GM18909 (cell line): ENCODE data around the gene NPR1.
"Not testable (repeated sequence)": the region's sequence is repeated elsewhere in the genome, so short reads cannot be mapped to it uniquely, and the experiment has no call there.

Experiments
- ATAC-seq: cut with Tn5 transposase; IDR thresholded peaks from one replicate; pipeline ENCODE4 v1.9.1; 2021; ENCODE audit warnings: mild to moderate bottlenecking; ENCODE audit not compliant: unreplicated experiment, poor library complexity

Gene NPR1

DNA sequence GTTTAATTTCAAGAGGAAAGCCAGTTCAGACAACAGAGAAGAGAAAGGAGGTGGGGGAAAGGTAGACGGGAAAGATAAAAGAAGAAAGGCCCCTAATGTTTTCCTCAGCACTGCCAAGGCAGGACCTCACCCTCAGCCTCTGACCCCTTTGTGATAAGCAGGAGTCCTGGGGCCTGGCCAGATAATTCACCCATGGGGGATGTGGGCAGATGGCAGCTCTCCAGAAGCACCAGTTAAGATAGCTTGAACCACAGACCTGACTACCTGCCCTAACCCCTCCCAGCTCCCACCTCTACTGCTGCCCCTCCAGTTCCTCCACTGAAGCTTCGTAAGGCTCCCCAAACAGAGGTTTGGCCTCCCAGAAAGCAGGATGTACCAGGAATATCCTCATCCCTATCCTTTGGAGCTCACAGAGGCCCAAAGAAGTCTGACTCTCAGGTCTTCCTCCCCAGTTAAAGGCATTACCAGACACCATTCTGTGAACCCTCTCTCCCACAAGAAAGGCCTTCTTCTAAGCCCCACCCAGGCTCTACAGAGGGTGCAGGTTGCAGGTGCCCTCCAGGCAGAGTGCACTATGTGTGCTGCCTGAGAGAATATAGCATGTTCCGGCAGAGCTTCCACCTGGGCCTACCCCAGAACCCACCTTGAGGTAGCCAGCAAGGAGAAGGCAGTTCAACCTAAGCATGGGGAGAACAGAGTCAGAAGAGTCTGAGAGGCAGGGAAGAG is 29.2 kb upstream of the NPR1 start:
- no peak for ATAC-seq

DNA sequence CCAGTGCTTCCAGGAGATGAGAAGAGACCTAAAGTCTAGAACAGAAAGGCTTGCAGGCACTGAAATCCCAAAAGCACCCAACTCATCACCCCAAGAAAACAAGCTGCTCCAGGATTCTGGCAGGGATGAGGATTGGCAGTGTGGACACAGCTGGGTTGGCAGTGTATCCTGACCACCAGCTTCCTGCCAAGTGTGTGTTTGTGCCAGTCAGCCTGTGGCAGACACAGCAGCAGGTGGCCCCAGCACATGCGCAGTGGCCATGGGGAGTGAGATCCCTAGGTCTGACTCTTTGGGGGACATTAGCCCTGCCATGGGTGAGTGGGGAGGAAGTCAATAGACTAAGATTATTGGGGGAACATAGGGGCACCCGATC is 28.6 kb upstream of the NPR1 start:
- ATAC-seq = no peak

DNA sequence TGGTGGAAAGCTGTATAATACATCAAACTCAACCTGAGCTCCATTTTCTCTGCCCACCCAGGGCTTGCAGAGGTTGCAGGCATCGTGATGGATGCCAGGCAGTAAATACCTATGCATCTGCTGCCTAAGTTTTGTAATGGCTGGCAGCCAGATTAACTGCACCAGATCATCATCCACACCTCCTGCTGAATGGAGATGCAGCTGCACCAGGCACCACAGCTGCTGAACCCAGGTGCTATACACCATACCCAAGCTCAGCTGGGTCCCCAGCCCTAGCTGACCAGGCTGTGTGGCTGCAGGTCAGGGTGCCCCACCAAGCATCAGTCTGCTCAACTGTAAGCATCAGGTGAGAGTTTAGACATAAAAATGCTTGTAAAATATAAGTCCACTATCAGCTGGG is 26.7 kb upstream of the NPR1 start:
- ATAC-seq = no peak

DNA sequence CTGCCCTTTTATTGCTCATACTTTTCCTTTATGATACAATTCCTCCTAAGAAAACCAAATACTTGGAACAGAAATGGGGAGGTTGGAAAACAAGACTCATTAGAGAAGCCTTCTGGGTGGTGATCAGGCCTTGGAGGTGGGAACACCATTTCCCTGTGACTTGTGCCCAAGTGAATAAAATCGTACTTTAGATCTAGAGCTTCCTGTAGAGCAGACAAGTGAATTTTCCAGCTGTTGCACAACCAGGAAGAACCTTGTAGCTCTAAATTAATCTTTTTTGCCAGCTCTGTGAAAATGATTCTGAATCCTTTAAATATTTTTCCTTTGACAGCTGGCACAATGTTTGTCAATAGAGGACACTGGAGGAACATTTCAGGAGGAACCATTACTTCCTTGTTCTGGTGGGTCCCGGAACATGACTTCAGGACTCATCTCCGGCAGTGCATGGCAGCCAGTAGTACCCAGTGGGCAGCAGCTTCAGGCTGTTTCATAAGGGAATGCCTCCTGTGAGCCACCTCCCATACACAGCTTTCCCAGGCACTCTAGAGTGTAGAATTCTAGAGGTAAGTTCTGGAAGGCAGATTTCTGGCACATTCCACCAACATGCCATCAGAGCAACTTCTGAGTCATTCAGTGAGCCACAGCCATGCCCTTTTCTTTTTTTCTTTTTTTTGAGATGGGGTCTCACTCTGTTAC is 25.5 kb upstream of the NPR1 start:
- ATAC-seq = no peak

DNA sequence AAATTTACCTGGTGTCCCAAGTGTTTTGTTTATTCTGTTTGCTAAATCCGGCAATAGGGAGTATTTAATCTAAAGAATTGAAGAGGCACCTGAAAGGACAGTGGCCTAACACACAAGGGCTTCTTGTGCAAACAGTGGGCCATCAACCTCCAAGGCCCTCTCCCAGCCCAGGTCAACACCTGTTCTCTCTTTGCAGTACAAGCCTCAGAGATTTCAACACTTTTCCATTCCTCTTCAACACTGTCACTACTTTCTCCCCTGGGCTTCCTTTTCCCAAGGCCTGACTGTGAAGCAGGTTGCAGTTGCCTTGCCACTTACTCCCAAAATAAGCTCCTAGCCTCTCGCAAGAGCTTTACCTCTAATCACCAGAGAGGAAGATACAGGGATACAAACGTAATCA is 23.2 kb upstream of the NPR1 start:
- ATAC-seq = no peak

DNA sequence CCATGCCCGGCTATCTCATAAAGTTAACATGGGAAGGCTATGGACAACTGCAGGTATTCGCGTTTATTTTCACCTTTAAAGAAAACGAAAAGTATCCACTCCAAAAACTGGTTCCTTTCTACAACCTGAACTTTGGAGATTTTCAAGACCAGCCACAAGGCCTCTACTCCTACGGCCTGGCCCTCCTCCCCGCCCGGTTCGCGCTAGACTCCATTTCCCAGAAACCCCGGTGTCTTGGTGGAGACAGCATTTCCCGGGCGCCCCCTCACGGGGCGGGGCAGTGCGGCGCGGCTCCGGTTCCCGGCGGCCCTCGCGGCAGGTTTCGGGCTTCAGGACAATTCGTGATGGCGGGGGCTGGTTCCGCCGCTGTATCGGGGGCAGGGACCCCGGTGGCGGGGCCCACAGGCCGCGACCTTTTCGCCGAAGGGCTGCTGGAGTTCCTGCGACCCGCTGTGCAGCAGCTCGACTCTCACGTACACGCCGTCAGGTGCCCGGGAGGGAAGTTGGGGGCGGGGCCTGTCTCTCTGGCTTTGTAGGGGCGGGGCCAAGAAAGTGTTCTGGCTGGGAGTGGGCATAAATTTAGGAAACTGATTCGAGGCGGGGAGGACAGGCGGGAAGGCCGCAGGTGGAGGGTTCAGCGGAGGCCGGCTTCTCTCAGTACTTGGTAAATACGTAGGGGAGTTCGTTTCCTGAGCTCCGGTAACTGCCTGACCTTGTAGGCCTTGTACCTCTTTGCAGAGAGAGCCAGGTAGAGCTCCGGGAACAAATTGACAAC is 19.9 kb upstream of the NPR1 start, which contains the start of gene SNAPIN:
TSS of gene SNAPIN (plus strand) at position 304 of the 775 bp plus-strand sequence. CDS start at position 345, 41 bp downstream.
- peak; percentile 89 for ATAC-seq

DNA sequence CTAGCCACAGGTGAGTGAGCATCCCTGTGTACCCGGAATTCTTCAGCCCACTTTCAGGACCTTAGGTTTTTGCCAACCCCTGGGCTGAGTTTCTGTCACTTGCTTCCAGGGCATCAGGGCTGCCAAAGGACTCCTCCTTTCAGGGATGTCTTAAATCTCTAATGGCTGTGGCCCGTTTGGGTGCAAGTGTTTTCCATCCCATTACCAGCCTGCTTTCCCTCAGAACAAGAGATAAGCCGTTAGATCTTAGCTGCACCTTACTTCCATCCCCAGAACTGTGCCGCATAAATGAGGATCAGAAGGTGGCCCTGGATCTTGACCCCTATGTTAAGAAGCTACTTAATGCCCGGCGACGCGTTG is 19.3 kb upstream of the NPR1 start:
- no peak for ATAC-seq

DNA sequence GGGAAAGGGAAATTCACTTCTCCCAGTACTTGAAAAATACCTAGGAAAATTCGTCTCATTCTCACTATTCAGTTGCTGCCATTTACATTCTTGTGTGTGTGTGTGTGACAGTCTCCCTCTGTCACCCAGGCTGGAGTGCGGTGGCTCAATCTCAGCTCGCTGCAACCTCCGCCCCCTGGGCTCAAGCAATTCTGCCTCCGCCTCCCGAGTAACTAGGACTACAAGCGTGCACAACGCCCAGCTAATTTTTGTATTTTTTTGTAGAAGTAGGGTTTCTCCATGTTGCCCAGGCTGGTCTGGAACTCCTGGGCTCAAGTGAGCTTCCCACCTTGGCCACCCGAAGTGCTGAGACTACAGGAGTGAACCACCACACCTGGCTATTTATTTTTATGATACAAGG is 18.8 kb upstream of the NPR1 start:
- no peak for ATAC-seq

DNA sequence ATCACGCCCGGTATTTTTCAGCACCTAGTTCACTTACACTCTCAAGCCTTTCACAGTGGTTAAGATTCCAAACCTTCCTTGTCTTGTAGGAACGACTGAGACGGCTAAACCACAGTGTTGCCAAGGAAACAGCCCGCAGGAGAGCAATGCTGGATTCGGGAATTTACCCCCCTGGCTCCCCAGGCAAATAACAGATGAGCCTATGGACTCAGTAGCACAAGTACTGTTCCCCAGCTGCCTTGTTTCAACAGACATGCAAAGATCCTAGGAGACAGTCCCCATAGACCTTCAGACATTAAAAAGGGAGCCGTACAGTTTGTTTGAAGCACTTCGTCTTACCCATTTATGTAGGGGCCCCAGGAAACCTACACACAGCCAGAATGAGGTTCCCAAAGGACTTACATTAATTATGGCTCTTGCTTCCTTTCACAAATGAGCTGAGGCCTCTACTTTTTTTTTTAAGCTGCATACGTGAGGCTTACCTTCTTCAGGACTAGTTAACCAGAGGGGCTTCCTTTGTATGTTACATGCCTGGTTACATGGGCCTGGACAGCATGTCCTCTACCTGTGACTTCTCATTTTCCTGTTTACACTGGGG is 17.3 kb upstream of the NPR1 start:
- ATAC-seq = no peak

DNA sequence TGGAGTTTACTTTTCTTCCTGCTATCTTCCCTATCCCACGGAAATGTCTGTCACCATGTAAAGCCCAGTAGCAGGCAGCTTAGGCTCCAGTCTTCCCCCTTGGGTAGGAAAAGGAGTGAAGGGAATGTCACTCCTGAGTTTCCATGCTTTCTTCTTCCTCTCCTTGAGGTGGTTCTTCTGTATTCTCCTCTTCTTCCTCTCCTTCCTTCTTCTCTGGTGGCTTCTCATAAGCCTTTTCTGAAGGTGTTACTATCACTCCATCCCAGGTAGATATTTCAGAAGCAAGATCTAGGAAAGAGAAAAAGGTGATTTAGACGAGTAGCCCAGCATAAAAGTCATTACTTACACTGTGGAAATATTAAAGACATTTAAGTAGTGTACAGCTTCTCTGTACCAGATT is 16.2 kb upstream of the NPR1 start:
- ATAC-seq = no peak

DNA sequence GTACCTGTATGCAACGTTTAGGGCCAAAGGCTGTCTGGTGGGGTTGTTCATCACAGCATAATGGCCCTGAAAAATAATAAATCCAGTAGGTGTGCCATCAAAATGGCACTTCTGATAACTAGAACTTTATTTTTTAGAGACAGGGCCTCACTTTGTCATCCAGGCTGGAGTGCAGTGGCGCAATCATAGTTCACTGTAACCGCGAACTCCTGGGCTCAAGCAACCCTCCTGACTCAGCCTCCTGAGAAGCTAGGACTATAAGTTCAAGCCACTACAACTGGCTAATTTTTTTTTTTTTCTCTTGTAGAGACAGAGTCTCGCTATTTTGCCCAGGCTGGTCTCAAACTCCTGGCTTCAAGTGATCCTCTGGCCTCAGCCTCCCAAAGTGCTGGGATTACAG is 15.3 kb upstream of the NPR1 start:
- no peak for ATAC-seq

DNA sequence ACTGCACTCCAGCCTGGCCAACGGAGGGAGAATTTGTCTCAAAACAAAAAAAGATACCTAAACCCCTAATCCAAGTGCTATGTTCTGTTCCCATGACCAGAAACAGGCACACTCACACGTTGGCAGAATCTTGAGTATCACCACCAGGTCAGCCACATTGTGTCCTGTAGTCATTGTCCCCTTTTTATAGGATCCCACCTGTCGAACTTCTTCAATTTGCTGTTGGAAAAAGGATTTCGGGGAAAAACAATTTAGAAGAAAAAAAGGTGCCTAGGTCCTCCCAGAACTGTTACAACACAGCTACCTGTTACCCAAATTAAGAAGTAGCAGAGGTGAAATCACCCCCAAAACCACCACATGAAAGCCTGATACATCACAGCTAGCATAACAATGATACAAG is 11.0 kb upstream of the NPR1 start:
- ATAC-seq = no peak

DNA sequence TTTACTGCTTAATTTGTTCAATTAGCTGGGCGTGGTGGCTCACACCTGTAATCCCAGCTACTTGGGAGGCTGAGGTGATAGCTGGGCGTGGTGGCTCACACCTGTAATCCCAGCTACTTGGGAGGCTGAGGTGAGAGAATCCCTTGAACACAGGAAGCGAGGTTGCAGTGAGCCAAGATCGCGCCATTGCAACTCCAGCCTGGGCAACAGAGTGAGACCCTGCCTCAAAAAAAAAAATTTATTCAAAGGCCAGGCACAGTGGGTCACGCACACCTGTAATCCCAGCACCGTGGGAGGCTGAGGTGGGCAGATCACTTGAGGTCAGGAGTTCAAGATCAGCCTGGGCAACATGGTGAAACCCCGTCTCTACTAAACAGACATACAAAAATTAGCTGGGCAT is 9.8 kb upstream of the NPR1 start:
- not testable (repeated sequence) for ATAC-seq

DNA sequence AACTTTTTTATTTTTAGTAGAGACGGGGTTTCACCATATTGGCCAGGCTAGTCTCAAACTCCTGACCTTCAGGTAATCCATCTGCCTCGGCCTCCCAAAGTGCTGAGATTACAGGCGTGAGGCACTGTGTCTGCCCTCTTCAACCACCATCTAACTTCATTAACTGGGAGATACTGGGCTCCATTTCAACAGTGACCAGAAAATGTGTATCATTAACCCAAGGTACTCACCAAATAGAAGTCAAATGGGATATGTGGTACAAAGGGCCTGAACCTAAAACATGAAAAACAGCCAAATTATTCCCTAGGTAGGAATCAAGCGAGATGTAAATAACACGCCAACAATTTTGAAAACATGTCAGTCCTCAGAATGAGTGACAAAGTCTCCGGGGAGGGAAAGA is 8.9 kb upstream of the NPR1 start:
- no peak for ATAC-seq

DNA sequence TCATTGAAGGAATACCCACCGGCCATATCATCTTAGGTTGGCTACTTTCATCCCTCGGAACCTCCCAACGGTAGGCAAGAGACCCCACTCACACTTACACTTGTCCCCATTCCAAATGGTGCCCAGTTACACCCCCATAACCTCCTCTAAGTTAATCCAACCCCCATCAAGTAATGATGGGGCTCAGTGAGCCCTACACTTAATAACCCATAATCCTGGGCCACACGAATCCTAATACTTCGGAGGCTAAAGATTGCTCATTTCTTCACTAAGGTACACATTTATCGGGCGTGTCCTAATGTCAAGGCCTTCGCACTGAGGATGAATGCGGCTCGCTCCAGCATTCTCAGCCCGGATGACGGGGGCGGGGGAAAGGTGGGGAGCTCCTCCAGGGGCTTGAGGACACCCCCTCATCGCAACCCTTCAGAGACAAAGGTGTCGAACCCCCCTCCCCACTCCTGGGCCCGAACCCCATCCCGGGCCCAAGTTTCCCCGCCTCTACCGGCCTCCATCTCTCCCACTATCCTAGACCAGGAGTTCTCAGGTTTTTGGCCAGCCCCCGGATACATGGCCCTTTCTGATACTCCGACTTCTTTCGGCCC is 8.1 kb upstream of the NPR1 start:
- no peak for ATAC-seq

DNA sequence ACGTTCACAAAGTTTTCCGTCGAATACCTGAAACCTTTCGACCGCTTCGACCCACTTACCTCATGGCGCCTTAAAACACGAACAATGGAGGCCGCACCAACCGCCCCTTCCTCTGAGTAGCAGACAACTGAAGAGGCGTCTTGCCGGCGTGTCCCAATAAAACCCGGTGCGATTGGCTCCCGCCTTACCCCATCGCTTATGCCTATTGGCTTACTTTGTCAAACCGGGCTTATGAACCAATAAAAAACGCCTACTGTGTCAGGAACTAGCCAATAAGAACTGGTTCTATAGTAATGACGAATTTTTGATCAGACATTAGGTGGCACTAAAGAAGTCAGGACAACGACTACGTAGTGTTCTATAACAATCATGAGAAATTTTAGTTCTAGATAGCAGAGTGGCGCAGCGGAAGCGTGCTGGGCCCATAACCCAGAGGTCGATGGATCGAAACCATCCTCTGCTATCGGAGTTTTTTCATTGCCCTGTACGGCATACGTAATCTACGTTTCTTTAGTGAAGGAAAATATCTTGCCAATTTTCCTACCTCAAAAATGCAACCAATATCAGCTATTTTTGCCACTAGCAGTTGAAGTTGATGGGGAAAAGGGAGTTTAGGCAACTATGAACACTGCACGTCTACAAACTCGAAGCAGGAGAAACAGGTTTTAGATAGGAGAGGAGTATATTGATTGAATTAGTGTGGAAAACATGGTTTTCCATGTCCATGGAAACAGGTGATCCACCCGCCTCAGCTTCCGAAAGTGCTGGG is 7.4 kb upstream of the NPR1 start, which contains the start of gene ILF2:
TSS of gene ILF2 (minus strand) at position 135 of the 769 bp plus-strand sequence. CDS start at position 64, 71 bp downstream.
- peak; percentile 92 for ATAC-seq

DNA sequence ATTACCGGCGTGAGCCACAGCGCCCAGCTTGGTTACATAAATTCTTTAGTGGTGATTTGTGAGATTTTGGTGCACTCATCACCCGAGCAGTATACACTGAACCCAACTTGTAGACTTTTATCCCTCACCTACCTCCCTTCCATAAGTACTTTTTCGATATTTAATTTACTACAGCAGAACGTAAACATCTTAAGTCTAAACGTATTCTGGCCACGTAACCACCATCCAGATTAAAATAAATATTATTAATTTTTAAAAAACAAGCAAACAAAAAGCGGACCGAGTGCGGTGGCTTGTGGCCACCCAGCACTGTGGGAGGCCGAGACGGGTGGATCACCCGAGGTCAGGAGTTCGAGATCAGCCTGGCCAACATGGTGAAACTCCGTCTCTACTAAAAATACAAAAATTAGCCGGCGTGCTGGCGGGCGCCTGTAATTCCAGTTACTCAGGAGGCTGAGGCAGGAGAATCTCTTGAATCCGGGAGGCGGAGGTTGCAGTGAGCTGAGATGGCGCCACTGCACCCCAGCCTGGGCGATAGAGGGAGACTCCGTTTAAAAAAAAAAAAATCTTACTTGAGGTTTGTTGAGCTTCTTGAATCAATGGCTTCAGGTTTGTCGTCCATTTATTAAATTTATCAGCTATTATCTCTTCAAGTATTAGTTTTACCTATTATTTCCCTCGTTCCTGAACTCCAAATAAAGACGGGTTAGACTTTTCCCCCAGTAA is 6.7 kb upstream of the NPR1 start:
- ATAC-seq = peak; percentile 9

DNA sequence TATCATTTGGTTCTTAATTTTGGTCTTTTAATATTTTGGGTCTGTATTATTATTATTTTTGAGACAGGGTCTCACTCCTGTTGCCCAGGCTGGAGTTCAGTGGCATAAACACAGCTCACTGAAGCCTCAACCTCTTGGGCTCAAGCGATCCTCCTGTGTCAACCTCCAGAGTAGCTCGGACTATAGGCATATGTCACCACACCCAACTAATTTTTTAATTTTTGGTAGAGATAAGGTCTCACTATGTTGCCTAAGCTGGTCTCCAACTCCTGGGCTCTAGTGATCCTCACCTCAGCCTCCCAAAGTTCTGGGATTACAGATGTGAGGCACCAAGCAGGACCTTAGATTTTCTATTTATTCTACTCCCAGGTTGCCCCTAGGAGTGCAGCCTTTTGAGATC is 5.0 kb upstream of the NPR1 start:
- no peak for ATAC-seq
